Measurements from ENCODE around the gene FGF9.

DNA sequence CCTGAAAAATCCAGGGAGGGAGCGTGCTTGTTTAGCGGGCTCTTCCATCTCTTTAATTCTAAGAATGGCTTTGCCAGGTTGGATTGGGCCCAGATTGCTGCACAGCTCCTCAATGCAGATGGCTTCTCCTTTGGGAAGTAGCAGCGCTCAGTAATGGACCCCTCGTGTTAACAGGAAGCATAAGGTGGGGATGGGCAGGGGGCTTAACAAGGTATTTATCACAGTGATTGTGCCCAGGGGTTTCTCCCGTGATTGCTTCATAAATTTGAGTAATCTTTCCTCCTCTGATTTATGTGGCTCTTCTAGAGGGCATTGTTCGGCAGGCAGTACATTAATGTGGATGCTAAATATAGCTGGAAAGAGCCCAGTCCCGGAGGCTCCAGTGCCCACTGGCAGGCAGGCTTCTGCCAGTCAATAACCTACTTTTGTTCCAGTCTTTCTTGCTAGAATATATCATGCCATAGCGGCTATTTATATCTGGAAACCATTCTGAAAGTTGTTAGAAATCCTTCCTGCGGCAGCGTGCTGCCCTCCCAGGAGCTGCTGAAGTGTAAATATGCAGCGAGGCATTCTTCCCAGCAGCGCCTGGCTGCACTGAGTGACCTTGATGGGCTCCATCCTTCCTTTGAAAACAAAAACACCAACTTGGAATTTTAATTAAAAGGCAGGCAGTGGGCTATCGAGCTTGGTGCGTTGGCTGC is 65.0 kb downstream of the FGF9 start:
- TF ChIP-seq POLR2AphosphoS5 (IDR thresholded peaks at IDR 0.05; ENCODE audit: borderline replicate concordance, low read depth, low read length) (no peak), EZH2 (IDR thresholded peaks at IDR 0.05) (no peak)
